GM21423 (cell line): ENCODE measurements around the gene ERVV-1.
"Not testable (repeated sequence)": the region's sequence is repeated elsewhere in the genome, so short reads cannot be mapped to it uniquely, and the experiment has no call there.

Source experiments
- ATAC-seq: cut with Tn5 transposase; IDR thresholded peaks from one replicate; pipeline ENCODE4 v1.9.1; 2021; ENCODE audit warnings: mild to moderate bottlenecking, moderate library complexity; ENCODE audit not compliant: unreplicated experiment

ERVV-1 gene

GRCh38 chr19:53019684-53020083 is 6.0 kb downstream of the ERVV-1 start:
- no peak for ATAC-seq

GRCh38 chr19:53028306-53028705 is 14.6 kb downstream of the ERVV-1 start:
- not testable (repeated sequence) for ATAC-seq

GRCh38 chr19:53034054-53034453 is 20.3 kb downstream of the ERVV-1 start:
- ATAC-seq = no peak

GRCh38 chr19:53034948-53035675 is 21.4 kb downstream of the ERVV-1 start:
- ATAC-seq = no peak

- ATAC-seq = no peak
These were observed 23.7 kb downstream of the ERVV-1 start for GRCh38 chr19:53037101-53038097.

GRCh38 chr19:53041366-53041765 is 27.6 kb downstream of the ERVV-1 start:
- ATAC-seq = no peak

GRCh38 chr19:53045536-53045935 is 31.8 kb downstream of the ERVV-1 start:
- no peak for ATAC-seq

- ATAC-seq = no peak
These were observed 33.7 kb downstream of the ERVV-1 start for GRCh38 chr19:53047379-53047778.

GRCh38 chr19:53055117-53055516 is 41.4 kb downstream of the ERVV-1 start:
- ATAC-seq = no peak

- ATAC-seq = no peak
These were observed 44.3 kb downstream of the ERVV-1 start for GRCh38 chr19:53057904-53058580.
